Stimulated activated CD4-positive, alpha-beta T cell treated with anti-CD3 and anti-CD28 coated beads, Interleukin-12 subunit alpha, Interleukin-12 subunit beta, amount 100 ng/mL, for 4 hours (primary cell): ENCODE measurements around the gene NTN5.
"Not testable (repeated sequence)": the region's sequence is repeated elsewhere in the genome, so short reads cannot be mapped to it uniquely, and the experiment has no call there.

Source experiments
- DNase-seq: peaks from one replicate; pipeline ENCODE4 v3.0.0-alpha.2; 2020

The NTN5 gene

DNA sequence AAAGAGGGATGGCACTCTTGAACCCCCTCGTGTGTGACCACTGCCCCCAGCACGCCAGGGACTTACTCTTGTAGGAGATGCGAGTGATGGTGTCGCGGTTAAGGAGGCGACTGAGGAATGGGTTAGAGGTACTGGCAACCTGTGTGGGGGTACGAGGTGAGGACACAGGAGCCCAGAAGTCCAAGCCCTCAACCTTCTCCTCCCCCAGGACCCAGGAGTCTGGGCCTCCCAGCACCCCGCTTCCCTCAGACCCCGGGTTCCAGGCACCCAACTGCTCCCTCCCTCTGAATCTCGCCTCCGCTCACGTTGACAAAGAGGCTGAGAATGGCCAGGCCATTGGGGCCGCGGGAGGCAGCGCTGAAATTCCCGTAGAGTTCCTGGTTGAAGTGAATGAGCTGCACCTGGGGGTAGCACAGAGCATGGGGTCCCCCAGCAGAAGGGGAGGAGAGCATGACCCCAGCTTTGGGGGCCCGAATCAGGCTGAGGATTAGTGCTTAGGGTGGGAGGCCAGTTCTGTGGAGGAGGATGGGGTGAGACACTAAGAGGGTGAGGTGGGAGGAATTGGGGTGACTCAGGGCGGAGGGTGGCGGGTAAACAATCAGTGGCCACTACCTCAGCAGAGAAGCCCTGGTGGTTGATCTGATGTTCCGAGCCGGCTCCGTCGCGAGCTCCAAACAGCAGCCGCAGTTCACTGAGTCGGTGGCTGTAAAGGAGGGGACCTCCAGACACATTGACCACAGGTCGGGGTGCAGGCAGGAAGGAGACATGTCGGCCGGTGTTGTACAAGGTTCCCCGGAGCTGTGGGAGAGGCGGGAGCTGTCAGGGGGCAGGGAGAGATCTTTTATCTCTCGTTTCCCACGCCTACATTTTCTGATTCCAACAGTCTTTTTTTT is 33.1 kb downstream of the NTN5 start:
- DNase-seq, result no peak

DNA sequence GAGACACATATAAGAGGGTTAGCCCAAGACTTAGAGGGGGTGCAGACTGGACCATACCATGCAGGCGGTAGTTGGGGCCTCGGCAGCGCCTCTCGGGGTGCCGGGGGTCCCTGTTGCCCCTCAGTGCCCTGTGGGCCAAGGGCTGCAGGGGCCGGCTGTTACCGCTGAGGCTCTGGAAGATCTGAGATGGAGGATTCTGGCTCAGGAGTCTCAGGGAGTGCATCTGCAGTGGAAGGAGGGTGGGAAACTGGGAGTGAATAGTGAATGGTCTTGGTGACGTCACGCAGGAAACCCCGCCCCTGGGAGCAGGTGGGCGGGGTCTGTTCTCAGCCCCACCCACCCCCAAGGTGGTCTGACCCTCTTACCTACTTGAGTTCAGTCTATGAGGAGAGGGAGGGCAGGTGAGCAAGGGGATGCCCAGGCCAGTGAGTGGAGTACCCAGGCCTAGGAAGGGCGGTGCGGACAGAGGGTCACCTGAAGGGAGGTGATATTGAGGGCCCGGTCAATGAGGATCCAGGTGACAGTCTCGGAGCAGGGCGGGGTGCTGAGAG is 33.9 kb downstream of the NTN5 start:
- no peak for DNase-seq

DNA sequence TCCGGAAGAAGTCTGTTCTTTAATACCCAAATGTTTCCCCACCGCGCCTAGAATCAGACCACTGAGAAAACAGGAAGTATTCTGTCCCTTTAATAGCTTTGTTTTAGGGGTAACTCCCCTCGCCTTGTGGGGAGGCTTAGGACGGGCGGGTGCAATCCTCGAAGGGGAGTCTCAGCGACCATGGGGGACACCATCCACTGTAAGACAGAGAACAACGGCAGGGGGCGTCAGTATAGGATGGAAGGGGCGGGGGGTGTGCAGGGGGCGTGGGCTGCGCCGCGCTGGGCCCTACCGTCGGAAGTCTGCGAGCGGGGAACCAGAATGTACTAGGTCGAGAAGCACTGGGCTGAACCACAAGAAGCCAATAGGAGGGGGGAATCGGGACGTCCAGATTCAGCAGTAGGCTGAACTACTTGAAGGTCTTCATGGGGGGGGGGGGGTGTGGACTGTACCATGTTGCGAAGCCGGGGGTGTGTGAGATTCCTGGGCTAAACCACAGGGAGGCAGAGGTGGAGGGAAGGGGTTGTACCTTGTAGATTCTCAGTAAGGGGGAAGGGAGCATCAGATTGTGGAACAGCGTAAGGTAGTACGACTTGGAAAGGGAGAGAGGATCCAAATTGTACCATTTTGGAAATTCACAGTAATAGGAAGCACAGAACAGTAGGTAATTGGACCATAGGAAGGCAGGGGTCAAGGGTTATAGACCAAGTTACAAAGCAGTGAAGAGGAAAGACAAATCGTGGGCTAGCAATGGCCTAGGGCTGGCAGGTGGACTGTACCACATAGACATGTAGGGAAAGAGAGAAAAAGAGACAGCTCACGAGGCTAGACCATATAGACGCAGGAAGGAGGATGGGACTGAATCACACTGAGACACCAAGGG is 34.6 kb downstream of the NTN5 start:
- DNase-seq, result peak; percentile 71

DNA sequence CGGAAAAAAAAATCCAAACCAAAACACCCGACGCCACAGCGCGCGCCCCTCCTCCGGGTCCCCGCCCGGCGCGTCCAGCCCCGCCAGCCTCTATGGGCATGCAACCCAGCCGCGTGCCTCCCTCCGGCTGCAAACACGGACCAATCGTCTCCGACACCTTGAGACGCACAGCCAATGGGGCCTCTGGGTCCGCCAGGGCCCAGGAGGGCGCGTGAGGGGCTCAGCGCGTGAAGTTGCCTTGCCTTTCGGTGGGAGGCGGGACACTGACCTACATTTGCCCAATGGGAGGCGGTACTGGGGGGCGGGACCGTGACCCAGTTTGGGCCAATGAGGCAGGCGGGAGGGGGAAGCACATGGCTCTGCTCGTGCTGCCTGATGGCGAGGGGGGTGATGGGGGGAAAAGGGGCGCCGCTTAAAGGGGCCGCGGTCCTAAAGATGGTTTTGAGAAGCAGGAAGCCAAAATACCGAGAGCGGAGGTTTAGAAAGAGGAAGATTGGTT is 35.3 kb downstream of the NTN5 start:
- DNase-seq, result peak; percentile 99

DNA sequence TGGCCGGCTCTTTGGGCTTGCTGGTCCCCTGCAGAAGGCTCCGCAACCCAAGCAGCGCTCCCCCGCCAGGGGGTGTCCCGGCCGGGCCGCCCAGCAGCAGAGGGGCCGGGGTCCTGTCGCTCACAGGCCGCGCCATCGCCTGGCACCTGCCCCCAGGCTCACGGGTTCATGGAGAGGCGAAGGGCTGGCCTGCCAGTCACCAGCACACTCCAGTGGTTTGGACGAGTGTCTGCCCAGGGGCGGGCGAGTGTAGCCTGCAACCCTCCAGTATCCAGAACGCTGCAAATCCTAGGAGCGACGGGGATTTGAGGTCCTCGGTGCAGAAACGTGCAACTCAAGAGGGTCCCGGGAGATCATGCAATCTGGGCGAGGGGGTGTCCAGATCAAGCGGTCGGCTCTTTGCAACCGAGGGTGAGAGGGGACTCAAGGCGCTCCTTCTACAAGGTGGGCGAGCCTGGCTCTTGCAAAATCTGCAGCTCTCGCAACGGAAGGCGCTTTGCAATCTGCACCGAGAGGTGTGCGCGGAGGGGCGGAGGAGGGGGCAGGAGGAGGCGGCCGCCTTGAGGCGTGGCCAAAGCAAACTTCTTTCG is 35.9 kb downstream of the NTN5 start, which contains the start of gene DBP:
DBP (minus strand) TSS at position 521 of the 590 bp plus-strand sequence; CDS start at position 136, 385 bp downstream.
- no peak for DNase-seq

DNA sequence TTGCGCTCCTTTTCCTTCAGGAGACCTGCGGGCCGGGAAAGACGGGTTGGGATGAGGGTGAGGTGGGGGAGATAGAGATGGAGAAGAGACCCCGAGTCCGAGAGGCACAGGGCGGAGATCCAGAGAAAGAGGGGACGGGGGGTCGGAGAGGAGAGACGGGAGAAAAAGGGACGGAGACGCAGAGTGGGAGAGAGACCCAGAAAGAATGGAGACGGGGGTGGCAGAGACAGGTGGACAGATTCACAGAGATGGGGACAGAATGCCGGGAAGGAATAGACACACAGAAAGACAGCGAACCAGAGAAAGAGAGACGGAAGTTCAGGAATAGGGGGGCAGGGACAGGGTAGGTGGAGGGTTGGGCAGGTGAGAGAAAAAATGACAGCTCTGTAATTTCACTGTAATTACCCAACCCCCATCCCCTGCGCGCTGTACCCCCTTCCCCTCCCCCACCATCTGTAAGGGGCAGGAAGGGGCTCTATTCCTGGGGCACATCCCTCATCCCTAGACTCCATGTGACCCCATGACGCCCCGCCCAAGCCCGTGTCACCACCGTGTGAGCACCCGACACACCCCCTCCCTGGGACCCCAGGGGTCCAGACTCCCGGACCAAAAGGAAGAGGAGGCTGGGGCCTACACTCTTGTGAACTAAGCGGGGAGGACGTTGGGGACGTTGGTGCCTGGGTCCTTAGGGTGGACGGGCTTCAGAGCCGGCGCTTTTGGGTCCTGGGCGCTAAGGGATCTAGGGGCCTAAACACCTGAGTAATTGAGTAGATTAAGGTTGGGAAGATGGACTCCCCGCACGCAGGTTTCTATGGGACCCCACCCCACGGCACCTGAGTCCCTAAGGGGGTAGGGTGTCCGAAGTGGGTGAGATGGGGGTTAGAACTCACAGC is 36.6 kb downstream of the NTN5 start:
- DNase-seq, result no peak

DNA sequence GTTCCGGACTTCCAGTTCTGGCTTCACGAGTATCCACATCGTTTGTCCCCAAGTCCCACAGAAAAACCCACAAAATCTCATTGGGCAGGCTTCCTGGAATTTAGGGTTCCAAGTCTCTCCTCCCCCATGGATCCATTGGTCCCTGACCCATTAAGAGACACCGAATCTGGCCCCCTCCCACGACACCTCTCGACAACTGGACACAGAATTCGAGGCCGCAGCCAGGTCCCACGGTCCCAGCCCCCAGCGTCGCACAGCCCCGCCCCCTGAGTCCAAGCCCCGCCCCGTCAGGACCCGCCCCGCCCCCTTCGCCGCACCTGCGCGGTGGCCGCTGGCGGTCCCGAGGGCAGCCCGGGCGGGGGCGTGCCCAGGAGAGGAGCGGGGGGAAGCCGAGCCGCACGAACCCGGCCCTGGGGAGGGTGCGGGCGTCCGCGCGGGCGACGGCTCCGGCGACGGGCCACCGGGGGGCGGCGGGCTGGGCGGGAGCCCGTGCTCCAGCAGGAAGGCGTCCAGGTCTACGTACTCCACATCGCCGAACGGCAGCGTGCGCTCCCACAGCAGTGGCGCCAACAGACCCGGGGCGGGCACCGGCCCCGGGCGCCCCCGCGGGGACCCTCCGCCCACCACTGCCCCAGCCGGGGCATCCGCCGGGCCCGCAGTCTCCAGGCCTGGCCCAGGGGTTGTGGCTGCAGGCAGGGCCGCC is 37.4 kb downstream of the NTN5 start:
- peak; percentile 78 for DNase-seq

DNA sequence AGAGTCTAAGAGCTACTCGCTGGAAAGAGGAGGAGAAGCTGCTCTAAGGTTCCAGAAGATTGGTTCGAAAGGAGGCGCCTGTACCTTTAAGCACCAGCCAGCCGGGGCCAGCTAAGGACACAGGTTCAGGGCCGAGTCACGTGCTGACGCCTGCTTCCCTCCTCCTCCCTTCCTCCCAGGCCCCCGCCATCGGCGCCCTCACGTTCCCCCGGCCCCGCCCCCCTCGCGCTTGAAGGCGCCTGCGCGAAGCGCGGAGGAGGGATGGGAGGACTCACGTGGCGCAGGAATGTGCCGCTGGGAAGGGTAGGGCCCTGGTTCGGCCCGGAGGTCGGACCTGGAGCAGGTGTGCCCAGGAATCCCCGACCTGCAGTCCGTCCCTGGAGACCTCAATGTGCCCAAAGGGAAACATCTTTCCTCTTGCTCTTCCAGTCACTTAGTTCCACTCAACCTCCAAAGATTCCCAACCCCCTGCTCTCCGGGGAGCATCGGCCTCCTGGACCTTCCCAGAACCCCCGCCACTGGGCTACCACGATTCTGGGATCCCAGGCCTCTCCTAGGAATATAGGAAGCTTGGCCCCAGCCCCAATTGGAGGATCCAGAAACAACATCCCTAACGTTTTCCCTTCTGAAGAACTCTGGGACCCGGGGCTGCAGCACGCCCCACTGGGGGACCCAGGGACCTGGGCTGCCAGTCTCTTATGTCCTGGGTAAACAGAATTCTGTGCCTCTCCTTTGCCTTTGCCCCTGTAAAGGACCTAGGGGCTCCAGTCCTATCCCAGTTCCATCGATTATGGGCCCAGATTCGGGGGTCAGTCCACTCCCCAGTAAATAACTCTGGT is 38.2 kb downstream of the NTN5 start:
- DNase-seq, result peak; percentile 95

DNA sequence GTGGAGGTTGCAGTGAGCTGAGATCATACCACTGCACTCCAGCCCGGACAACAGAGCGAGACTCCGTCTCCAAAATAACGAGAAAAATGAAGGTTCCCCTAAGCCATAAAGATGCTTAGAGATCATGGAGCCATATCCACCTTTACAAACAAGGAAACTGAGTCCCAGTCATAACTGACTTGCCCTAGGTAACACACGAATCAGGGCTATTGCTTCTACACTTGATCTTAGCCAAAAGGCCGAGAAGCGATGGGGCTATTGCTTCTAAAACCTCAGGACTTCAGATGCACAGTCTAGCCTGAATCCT is 38.8 kb downstream of the NTN5 start:
- DNase-seq, result no peak

DNA sequence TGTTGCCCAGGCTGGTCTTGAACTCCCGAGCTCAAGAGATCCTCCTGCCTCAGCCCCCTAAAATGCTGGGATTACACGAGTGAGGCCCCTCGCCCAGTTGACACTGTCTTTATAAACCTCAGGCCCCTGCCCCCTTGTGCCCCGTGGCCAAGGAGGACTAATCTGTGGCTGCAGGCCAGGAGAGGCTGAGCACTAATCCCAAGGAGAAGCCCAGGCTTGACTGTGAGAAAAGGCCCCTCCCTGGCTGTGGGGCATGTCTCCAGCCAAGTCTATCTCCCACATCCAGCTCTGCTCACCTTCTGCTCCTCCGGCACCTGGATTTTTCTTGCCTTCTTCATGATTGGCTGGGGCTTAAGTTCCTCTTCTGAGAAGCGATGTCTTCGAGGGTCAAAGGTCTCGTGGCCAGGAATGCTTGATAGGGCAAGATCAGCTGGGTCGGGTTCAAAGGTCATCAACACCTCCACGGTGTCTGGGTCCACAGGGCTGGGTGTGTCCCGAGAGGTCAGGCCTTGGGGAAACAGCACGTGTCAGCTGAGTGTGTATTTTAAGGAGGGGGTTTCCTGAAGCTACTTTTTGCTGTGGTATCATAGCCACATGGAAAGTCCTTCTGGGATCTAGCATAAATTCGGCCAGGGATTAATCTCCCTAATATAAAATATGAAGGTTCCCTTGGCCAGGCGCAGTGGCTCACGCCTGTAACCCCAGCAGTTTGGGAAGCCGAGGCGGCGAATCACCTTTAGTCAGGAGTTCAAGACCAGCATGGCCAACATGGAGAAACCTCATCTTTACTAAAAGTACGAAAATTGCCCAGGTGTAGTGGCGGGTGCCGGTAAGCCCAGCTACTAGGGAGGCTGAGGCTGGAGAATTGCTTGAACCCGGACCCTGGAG is 39.4 kb downstream of the NTN5 start:
- no peak for DNase-seq

DNA sequence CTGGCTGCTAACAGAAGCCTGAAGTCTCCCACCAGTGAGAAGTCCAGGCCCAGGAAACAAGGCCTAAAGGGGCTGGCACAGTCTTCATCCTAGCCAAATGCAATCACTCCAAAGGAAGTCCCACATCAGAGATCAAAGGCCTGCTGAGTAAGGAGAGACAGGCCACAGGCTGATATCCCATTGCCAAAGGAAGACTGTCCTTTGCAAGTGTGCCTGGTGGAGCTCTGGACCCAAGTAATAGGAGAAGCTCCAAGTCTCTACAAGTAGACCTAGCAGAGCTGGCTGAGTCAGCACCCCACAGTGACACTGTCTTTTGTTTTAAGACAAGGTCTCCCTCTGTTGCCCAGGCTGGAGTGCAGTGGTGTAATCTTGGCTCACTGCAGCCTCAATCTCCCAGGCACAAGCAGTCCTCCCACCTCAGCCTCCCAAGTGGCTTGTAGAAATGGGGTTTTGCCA is 40.1 kb downstream of the NTN5 start:
- DNase-seq, result no peak

DNA sequence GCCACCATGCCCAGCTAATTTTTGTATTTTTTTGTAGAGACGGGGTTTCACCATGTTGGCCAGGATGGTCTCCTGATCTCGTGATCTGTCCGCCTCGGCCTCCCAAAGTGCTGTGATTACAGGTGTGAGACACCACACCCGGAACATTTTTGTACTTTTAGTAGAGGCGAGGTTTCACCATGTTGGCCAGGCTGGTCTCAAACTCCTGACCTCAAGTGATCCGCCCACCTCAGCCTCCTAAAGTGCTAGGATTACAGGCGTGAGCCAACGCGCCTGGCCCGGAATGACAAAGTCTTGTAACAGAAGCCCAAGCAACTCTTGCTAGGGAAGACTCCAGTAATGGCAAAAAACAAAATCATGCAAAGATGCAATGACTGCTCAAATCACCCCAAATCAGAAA is 40.5 kb downstream of the NTN5 start:
- not testable (repeated sequence) for DNase-seq

DNA sequence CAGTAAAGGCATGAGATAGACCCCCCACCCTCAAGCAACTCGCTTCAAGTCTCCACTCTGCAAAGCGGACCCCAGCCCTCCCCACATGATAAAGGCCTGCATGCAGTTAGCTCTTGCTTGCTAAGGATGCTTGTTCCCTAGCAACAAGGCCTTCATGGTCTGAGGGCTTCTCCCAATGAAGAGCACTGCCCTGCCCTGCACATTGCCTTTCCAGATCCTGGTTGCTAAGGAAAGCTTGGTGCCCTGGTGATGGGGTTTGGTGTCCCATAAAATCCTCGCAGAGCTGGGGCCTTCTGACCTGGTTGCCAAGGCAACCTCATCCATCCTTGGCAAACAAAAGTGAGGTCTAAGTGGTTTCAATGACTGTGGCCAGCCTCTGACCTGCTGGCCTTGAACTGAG is 41.6 kb downstream of the NTN5 start:
- no peak for DNase-seq

DNA sequence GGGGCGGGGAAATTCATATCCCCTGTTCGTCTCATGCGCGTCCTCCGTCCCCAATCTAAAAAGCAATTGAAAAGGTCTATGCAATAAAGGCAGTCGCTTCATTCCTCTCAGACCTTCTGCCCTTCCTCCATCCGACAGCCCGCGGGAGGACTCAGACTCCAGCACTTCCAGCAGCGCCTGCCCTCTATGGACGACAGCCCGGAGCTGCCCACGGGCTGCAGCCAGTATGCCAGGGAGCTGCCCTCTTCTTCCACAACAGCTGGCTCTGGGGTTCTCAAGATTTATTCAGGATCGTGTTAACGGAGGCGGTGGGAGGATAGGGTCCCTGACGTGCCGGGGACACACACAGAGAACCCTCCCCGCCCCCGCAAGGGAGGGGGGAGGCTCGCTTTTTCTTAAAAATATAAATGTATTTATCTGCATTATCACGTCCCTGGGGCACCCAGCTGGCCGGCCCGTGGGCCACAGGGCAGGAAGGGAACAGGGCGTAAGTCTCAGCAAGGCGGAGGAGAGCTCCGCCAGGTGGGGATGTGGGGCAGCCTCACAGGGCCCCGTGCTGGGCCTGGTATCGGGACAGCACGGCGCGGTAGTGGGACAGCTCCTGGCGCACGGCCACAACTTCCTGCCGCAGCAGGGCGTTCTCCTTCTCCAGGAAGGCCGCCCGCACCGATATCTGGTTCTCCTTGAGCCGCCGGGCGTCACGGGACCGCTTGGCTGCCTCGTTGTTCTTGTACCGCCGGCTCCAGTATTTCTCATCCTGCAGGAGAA is 42.3 kb downstream of the NTN5 start:
- no peak for DNase-seq

DNA sequence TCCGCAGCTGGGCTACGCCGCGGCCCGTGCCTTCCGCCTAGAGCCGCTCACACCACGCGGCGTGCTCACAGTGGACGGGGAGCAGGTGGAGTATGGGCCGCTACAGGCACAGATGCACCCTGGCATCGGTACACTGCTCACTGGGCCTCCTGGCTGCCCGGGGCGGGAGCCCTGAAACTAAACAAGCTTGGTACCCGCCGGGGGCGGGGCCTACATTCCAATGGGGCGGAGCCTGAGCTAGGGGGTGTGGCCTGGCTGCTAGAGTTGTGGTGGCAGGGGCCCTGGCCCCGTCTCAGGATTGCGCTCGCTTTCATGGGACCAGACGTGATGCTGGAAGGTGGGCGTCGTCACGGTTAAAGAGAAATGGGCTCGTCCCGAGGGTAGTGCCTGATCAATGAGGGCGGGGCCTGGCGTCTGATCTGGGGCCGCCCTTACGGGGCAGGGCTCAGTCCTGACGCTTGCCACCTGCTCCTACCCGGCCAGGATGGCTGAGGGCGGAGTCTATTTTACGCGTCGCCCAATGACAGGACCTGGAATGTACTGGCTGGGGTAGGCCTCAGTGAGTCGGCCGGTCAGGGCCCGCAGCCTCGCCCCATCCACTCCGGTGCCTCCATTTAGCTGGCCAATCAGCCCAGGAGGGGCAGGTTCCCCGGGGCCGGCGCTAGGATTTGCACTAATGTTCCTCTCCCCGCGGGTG is 43.1 kb downstream of the NTN5 start:
- DNase-seq, result no peak

DNA sequence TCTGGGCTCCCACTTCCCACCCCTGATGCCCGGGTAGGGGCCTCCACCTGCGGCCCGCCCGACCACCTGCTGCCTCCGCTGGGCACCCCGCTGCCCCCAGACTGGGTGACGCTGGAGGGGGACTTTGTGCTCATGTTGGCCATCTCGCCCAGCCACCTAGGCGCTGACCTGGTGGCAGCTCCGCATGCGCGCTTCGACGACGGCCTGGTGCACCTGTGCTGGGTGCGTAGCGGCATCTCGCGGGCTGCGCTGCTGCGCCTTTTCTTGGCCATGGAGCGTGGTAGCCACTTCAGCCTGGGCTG is 43.6 kb downstream of the NTN5 start:
- no peak for DNase-seq

DNA sequence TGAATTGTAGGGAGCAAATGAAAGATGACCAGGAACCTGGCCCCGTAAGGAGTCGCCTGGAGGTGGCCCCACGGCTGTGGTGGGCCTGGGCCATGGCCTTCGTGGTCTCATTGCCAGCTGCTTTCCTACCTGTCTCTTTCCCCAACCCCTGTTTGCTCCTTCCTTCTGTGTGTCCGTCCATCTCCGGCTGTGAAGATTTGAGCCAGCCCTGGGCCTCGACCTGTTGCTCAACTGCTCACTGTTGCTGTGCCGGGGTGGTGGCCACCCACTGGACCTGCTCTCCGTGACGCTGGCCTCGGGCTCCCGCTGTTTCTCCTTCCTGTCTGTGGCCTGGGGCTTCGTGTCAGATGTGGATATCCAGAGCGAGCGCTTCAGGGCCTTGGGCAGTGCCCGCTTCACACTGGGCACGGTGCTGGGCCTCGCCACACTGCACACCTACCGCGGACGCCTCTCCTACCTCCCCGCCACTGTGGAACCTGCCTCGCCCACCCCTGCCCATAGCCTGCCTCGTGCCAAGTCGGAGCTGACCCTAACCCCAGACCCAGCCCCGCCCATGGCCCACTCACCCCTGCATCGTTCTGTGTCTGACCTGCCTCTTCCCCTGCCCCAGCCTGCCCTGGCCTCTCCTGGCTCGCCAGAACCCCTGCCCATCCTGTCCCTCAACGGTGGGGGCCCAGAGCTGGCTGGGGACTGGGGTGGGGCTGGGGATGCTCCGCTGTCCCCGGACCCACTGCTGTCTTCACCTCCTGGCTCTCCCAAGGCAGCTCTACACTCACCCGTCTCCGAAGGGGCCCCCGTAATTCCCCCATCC is 44.1 kb downstream of the NTN5 start:
- no peak for DNase-seq
